Measurements from ENCODE around the gene HCK.

DNA sequence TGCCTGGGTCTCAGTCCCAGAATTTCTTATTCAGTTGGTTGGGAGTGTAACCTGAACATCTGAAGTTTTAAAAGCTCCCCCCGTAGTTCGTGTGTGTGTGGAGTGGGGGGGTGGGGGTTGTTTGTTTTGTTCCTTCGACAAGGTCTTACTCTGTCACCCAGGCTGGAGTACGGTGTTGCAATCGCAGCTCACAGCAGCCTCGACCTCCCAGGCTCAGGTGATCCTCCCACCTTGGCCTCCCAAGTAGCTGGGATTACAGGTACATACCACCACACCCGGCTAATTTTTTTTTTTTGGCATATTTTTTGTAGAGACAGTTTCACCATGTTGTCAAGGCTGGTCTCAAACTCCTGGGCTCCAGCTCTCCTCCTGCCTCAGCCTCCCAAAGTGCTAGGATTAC lies 38.7 kb upstream of the HCK start:
- TF ChIP-seq CTCF (conservative IDR thresholded peaks at IDR 0.05; ENCODE audit: low read depth, low read length) (no peak), EZH2phosphoT487 (IDR thresholded peaks at IDR 0.05; ENCODE audit: borderline replicate concordance, low read length) (no peak), EZH2 (IDR thresholded peaks at IDR 0.05; ENCODE audit: low read length, unreplicated experiment) (no peak)

Measured in PC-3 (cell line).